IPS-18c (cell line): ENCODE measurements around the gene CCDC88B.
A peak's percentile ranks its signal among the peaks of the same experiment; 100 is the strongest.
"Not testable (repeated sequence)": the region's sequence is repeated elsewhere in the genome, so short reads cannot be mapped to it uniquely, and the experiment has no call there.

Source experiments
- H3K4me3 ChIP-seq: 2 replicates; pipeline ENCODE4 v1.7.0; 2013; ENCODE audit warnings: low read depth, mild to moderate bottlenecking, low read length, moderate library complexity; ENCODE audit not compliant: insufficient read depth
- H3K9me3 ChIP-seq: one replicate; pipeline ENCODE4 v1.6.1; 2013; ENCODE audit warnings: mild to moderate bottlenecking, low read length, moderate library complexity; ENCODE audit not compliant: control insufficient read depth, insufficient read depth

Gene CCDC88B

DNA sequence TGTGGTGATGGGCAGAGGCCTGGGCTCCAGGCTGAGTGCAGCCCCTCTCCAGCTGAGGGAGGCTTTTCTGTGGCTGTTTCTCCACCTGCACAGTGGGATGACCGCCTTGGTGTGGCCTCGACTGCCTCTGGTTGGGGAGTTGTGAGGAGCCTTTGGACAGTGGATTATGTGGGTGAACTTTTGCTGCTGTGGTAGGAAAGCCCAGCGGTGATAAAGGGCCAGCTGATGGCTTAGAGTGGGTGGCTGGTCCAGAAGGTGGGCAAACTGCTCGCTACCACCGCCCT lies 36.0 kb upstream of the CCDC88B start:
- Histone ChIP-seq H3K9me3 (no peaks in the 10 kb centered on the region), H3K4me3 (peak overlapping the region; percentile 54; the same call in 1 of the 2 replicates)

DNA sequence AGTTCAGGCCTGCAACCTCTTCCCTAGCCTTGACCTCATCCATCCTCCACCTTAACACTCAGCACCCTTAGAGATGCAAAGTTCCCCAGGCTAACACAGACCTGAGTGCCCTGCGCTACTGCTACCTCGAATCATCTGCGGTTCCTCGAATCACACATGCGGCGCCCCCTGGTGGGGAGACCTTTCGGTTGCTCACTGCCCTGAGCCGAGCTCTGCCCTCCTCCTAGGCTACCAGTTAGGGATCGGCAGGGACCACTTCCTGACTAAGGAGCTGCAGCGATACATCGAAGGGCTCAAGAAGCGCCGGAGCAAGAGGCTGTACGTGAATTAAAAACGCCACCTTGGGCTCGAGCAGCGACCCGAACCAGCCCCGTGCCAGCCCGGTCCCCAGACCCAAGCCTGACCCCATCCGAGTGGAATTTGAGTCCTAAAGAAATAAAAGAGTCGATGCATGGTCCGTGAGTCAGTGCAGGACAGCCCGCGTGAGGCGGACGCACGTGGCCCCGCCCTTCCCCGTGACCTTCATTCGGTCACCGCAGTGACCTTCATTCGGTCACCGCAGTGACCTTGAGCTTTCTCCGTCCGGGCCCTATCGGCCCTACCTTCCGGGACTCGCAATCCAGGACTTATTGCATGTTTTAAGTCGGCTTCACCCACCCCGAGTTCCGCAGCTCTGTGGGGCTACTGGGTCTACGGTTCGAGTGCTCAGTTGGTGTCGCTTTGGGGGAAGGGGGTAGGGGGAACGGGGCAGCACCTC lies 35.5 kb upstream of the CCDC88B start:
- peak overlapping the region; percentile 54 for H3K4me3 ChIP-seq
- H3K9me3 ChIP-seq: no peaks in the 10 kb centered on the region

DNA sequence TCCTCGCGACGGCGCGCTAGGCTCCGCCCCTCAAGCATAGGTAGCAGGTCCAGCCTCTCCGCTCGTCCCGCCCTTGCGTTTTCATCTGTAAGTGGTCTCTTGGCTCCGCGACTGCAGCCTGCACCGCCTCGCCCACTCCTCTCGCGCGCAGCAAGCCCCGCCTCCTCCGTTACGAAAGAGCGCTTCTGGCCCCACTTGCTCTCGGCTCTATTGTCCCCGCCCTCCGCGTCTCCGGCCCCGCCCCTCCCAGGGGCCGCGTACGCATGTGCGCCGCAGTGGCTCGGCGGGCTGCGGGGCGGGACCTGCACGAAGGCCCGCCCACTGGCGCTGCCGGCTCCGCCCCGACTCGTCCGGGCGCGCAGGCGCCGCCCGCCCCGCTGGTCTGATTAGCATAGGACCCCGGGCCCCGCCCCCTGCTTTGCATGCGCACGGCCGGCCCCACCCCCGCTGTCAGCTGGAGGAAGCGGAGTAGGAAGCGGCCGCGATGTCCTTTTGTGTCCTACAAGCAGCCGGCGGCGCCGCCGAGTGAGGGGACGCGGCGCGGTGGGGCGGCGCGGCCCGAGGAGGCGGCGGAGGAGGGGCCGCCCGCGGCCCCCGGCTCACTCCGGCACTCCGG lies 34.8 kb upstream of the CCDC88B start, which contains the start of gene ESRRA:
Gene ESRRA, plus strand, starts transcription at position 450 of the 616 bp plus-strand sequence. CDS start 1,656 bp downstream, outside the sequence.
- peak within 1 kb of the TSS; percentile 67 for H3K4me3 ChIP-seq
- H3K9me3 ChIP-seq: no peaks in the 10 kb centered on the region

DNA sequence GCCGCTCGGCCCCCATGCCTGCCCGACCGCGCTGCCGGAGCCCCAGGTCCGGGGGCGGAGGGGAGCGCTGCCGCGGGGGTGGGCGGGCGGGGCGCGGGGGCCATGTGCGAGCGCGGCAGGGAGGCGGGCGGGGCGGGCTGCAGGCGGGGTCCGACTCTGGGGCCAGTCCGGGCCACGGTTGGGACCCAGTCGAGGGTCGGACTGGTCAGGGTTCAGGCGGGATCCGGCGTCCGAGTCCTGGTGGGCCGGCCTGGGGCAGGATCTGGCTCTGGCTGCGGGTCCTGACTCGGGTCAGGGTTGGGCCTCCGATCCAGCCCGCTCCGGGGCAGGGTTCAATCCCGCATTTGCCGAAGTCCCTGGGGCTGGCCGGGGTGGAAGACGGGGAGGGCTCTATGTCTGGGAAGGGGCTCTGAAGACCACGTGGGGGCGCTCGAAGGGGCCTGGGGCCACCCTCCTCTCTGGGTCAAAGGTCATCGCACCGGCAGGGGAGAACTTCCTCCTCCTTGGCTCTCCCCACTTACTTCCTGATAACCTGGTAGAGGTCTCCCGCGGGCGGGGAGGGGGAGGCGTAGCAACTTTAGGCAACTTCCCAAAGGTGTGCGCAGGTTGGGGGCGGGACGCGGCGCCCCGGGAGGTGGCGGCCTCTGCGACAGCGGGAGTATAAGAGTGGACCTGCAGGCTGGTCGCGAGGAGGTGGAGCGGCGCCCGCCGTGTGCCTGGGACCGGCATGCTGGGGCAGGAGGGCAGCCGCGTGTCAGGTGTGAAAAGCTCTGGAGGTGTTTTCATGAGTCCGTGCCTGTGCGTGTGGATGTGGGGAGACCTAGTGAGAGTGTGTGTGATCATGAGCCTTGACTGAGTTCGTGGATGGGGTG lies 34.1 kb upstream of the CCDC88B start:
- Histone ChIP-seq H3K9me3 (no peaks in the 10 kb centered on the region), H3K4me3 (peak overlapping the region; percentile 67)

DNA sequence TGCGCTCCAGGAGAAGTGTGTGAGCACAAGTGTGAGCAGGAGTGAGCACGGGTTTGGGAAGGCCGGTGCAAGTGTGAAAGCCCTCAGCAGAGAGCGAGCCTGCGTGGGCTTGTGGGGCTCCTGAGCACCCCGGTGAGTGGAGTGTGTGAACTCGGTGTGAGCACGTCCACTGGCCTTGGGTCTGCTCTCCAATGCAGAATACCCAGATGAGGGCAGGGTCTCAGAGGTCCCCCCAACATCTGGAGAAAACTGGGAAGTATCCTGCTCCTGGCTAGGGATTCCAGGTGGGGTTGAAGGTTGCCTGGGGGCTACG lies 33.5 kb upstream of the CCDC88B start:
- no peaks in the 10 kb centered on the region for H3K9me3 ChIP-seq
- H3K4me3 ChIP-seq: peak overlapping the region; percentile 67

DNA sequence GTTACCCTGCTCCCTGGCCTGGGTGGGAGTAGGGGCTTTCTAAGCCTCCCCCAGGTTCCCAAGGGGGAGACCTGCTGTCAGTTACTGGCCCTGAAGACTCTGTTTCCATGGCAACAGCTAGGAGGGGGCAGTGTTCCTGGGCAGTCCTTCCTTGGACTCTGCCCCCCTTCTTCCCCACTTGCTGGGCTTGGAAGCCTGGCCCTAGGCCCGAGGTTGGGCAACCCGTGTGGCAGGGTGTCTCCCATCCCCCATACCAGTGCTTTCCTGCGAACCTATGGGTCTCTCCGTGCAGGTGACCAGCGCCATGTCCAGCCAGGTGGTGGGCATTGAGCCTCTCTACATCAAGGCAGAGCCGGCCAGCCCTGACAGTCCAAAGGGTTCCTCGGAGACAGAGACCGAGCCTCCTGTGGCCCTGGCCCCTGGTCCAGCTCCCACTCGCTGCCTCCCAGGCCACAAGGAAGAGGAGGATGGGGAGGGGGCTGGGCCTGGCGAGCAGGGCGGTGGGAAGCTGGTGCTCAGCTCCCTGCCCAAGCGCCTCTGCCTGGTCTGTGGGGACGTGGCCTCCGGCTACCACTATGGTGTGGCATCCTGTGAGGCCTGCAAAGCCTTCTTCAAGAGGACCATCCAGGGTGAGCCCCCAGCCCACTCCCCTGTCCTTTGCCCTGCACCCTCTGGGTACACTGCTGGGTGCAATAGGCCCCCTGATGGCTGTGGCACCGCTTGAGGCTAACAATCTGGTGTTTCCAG lies 33.0 kb upstream of the CCDC88B start:
- Histone ChIP-seq H3K9me3 (no peaks in the 10 kb centered on the region), H3K4me3 (peak overlapping the region; percentile 67)

DNA sequence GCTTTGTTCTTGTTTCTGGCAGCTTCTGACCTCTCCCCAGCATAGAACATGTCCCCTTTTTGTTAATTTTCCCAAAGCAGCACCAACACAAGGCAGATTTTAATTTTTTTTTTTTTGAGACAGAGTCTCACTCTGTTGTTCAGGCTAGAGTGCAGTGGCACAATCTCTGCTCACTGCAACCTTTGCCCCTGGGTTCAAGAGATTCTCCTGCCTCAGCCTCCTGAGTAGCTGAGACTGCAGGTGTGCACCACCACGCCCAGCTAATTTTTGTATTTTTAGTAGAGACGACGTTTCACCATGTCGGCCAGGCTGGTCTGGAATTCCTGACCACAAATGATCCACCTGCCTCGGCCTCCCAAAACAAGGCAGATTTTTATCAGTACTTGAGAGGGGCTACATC lies 32.2 kb upstream of the CCDC88B start:
- not testable (repeated sequence) for H3K9me3 ChIP-seq, H3K4me3 ChIP-seq

DNA sequence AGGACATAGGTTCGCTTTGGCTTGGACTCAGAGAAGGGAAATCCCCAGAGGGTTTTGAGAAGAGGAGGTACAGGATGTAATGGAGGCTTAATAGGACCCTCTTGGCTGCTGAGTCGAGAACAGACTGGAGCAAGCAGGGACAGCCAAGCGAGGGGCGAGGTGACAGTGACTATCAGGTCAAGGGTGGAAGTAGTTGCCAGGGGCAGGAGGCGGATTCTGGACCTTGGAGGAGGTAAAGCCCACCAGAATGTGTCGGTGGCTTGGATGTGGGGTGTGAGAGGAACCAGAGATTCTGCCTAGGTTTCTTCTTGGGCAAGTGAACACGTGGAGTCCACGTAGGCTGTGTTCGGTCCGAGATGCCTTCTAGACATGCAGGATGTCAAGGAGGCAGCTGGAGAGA lies 27.1 kb upstream of the CCDC88B start:
- Histone ChIP-seq H3K9me3 (no peaks in the 10 kb centered on the region), H3K4me3 (no peak overlapping the region)

DNA sequence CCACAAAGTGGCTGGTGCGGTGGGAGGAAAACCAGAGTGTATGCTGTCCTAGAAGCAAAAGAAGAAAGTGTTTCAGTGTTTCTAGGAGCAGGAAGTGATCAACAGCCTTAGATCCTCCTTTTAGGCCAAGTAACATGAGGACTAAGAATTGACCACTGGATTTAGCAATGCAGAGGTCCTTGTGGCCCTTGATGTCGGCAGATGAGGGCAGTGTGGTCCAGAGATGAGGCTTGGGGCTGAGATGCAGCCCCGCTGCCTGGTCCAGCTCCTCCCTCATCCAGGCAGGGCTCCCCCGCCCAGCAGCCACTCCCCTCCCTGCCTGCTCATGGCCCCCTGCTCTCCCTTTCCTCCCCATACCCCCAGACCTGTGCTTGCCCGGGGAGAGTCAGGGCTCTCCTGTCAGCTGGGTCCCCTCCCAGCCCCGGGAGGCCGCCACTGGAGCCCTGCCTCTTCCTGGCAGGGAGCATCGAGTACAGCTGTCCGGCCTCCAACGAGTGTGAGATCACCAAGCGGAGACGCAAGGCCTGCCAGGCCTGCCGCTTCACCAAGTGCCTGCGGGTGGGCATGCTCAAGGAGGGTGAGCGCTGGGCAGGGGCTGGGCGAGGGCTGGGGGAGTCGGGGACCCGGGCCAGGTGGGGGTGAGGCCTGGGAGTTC lies 26.4 kb upstream of the CCDC88B start:
- H3K9me3 ChIP-seq: no peaks in the 10 kb centered on the region
- H3K4me3 ChIP-seq: no peak overlapping the region

DNA sequence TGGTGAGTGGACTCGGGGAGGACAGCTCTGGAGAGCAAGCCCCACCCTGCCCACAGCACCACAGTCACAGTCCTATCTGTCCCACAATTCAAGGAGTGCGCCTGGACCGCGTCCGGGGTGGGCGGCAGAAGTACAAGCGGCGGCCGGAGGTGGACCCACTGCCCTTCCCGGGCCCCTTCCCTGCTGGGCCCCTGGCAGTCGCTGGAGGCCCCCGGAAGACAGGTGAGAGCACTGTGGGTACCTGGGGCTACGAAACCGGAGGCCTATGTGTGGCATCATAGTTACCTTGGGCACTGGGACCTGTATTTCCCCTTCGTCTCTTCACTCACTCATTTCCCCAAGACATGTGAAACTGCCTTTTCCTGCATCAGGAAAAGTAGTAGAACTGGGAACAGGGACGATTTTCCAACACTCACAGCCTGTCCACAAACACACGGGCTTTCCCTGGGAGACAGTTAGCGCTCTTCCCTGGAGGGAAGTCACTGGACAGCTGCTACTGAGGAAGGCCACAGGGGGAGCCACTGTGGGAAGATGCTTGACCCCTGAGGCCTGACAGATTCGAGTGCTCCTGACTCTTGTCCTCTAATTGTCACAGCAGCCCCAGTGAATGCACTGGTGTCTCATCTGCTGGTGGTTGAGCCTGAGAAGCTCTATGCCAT lies 25.7 kb upstream of the CCDC88B start:
- Histone ChIP-seq H3K4me3 (no peak overlapping the region), H3K9me3 (no peaks in the 10 kb centered on the region)

DNA sequence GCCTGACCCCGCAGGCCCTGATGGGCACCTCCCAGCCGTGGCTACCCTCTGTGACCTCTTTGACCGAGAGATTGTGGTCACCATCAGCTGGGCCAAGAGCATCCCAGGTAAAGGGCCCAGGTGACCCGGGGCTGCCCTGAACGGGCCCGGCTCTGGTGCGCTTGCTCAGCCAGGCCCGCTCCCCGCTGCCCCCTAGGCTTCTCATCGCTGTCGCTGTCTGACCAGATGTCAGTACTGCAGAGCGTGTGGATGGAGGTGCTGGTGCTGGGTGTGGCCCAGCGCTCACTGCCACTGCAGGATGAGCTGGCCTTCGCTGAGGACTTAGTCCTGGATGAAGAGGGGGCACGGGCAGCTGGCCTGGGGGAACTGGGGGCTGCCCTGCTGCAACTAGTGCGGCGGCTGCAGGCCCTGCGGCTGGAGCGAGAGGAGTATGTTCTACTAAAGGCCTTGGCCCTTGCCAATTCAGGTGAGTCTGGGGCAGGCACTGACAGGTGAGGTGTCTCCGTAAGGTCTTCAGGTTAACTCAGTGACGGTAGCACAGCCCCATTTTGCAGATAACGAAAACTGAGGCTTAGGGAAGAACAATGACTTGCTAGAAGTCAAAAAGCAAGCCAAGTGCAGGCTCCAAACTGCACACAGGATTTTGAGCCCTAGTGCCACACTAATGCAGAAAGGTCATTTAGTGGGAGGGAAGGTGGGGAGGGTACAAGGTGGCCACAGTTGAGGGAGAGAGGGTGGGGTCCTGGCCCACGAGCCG lies 25.0 kb upstream of the CCDC88B start:
- Histone ChIP-seq H3K4me3 (no peak overlapping the region; the same call in 1 of the 2 replicates), H3K9me3 (no peaks in the 10 kb centered on the region)

DNA sequence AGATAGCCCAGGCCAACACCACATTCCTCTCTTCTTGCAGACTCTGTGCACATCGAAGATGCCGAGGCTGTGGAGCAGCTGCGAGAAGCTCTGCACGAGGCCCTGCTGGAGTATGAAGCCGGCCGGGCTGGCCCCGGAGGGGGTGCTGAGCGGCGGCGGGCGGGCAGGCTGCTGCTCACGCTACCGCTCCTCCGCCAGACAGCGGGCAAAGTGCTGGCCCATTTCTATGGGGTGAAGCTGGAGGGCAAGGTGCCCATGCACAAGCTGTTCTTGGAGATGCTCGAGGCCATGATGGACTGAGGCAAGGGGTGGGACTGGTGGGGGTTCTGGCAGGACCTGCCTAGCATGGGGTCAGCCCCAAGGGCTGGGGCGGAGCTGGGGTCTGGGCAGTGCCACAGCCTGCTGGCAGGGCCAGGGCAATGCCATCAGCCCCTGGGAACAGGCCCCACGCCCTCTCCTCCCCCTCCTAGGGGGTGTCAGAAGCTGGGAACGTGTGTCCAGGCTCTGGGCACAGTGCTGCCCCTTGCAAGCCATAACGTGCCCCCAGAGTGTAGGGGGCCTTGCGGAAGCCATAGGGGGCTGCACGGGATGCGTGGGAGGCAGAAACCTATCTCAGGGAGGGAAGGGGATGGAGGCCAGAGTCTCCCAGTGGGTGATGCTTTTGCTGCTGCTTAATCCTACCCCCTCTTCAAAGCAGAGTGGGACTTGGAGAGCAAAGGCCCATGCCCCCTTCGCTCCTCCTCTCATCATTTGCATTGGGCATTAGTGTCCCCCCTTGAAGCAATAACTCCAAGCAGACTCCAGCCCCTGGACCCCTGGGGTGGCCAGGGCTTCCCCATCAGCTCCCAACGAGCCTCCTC lies 24.1 kb upstream of the CCDC88B start:
- not testable (repeated sequence) for H3K4me3 ChIP-seq, H3K9me3 ChIP-seq

DNA sequence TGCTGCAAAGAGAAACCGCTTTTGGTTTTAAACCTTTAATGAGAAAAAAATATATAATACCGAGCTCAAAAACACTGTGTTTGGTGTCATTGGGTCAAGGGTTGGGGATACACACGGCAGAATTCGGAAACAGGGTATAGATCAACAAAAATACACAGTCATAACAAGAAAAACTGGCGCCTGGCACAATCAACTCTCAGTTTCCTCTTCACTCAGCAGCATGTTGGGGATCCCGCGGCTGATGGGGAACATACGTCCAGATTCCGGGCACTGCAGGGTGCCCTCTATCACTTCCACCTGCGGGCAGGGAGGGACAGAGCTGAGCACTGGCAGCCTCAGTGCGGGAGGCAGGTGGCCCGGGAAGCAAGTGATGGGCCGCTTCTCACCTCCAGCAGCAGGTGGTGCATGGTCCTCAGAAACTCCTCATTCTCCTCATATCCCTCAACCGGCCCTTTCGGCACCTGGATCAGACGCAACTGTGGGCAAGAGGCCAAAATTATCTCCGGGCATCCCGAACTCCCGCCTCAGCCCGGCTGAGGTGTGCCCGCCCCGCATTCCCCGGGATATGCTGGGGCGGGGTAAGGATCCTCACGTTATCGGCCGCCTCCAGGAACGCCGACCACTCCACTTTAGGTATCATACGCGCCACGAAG lies 23.2 kb upstream of the CCDC88B start:
- no peaks in the 10 kb centered on the region for H3K9me3 ChIP-seq
- peak overlapping the region; percentile 95 for H3K4me3 ChIP-seq

DNA sequence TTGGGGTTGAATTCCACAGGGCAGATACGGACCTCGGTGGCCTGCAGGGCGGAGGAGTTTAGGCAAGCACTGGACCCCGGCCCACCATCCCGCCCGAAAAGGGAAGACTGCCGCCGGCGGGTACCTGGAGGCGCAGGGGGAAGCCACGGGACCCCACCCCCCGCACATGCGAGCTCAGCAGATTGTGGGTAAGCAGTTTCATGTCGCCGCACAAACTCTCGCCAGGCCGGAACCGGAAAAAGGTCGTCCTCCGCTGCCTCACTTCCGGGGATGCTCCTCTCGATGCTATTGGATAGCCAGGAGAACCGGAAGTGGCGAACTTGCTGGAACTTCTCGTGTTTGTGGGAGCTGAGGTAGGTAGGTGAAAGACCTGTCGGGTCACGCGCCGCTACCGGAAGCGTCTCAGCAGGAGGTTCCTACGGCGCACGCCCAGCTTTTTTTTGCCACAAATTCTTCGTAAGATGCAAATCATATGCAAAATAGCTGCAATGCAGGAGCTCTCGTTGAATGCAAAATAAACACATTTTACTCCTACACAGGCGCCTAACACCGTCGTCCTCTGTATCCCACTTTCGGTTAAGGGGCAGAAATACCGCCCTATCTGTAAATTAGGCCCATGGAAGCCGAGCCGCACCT lies 22.6 kb upstream of the CCDC88B start, which contains the start of gene TRMT112:
Gene TRMT112, minus strand, starts transcription at position 235 of the 636 bp plus-strand sequence. Its CDS starts 33 bp downstream, at position 202.
- H3K9me3 ChIP-seq: no peaks in the 10 kb centered on the region
- H3K4me3 ChIP-seq: peak within 1 kb of the TSS; percentile 95
